ENCODE results near the gene ADAMTS17.

DNA sequence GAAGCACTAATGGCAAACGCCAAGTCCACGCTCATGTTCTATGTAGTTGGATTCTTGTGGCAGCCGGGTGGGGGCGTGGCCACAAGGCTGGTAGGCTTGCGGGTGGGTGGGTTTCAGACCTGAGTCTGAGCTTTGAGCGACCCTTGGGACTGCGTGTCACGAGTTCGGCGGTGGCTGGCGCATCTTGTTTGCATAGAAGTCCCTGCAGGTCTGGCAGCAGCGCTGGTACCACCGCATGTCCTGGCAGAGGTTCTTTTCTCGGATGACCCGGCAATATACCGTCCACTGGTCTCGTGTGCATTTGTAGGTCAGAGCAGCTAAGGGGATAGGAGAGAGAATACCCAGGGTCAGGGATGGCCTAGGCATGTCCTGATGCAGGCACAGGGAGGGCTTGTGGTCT is 367.5 kb downstream of the ADAMTS17 start:
- TF ChIP-seq, protein P1, sequence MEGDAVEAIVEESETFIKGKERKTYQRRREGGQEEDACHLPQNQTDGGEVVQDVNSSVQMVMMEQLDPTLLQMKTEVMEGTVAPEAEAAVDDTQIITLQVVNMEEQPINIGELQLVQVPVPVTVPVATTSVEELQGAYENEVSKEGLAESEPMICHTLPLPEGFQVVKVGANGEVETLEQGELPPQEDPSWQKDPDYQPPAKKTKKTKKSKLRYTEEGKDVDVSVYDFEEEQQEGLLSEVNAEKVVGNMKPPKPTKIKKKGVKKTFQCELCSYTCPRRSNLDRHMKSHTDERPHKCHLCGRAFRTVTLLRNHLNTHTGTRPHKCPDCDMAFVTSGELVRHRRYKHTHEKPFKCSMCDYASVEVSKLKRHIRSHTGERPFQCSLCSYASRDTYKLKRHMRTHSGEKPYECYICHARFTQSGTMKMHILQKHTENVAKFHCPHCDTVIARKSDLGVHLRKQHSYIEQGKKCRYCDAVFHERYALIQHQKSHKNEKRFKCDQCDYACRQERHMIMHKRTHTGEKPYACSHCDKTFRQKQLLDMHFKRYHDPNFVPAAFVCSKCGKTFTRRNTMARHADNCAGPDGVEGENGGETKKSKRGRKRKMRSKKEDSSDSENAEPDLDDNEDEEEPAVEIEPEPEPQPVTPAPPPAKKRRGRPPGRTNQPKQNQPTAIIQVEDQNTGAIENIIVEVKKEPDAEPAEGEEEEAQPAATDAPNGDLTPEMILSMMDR (conservative IDR thresholded peaks at IDR 0.05; ENCODE audit: low read length), result no peak
- TF ChIP-seq EZH2phosphoT487 (IDR thresholded peaks at IDR 0.05; ENCODE audit: borderline replicate concordance), result no peak
